K562 (cell line): ENCODE data around the gene NEK1. TPM values are rescaled to one million over a fixed set of nuclear protein-coding genes. Genes with fewer than 3 reads are reported as not detected.

Source experiments
- E2F5 ChIP-seq: sonication (generic); formaldehyde crosslinking; IDR thresholded peaks from 2 replicates; pipeline ENCODE4 v1.8.0; 2022; ENCODE audit warnings: mild to moderate bottlenecking, missing genetic modification reagents
- EWSR1 ChIP-seq: fragments of 450-650 bp; IDR thresholded peaks from 2 replicates; pipeline ENCODE4 v1.6.1; 2018; ENCODE audit warnings: borderline replicate concordance, mild to moderate bottlenecking, low read depth, moderate library complexity; ENCODE audit not compliant: partially characterized antibody
- JUND ChIP-seq, 2 experiments: IDR thresholded peaks; 2 replicates in 1 of 2; 3 replicates in 1 of 2; pipeline ENCODE4 v1.6.1; 2011; ENCODE audit warnings: borderline replicate concordance in 2 of 2, low read depth in 2 of 2, low read length in 2 of 2, improper control_type of control experiment in 1 of 2, missing biosample characterization in 1 of 2, missing genetic modification characterization in 1 of 2, missing genetic modification reagents in 1 of 2
- MITF ChIP-seq: IDR thresholded peaks from 2 replicates; pipeline ENCODE4 v1.6.1; 2014; ENCODE audit warnings: antibody characterized with exemption
- MYNN ChIP-seq, 2 experiments: sonication (generic); formaldehyde crosslinking in 1 of 2; IDR thresholded peaks; 2 replicates each; pipeline versions ENCODE4 v1.5.0 to v1.6.1; 2016 to 2020; ENCODE audit warnings: antibody characterized with exemption in 1 of 2, missing genetic modification reagents in 1 of 2
- PREB ChIP-seq: sonication (generic); formaldehyde crosslinking; IDR thresholded peaks from 2 replicates; pipeline ENCODE4 v1.8.1; 2023; ENCODE audit warnings: mild to moderate bottlenecking, missing genetic modification reagents
- SRSF3 ChIP-seq: fragments of 200-400 bp; formaldehyde crosslinking; IDR thresholded peaks from 2 replicates; pipeline ENCODE4 v1.6.1; 2016; ENCODE audit warnings: mild to moderate bottlenecking, low read length, moderate library complexity; ENCODE audit not compliant: insufficient read depth
- TGIF2 ChIP-seq: sonication (generic); formaldehyde crosslinking; IDR thresholded peaks from 2 replicates; pipeline ENCODE4 v1.8.1; 2022; ENCODE audit warnings: mild to moderate bottlenecking, missing genetic modification reagents, moderate library complexity
- XRCC4 ChIP-seq: IDR thresholded peaks from one replicate; pipeline ENCODE4 v1.6.1; 2011; ENCODE audit not compliant: insufficient read depth, insufficient read length; ENCODE audit errors: extremely low read depth
- ZBTB40 ChIP-seq, 2 experiments: fragments of 450-650 bp in 1 of 2; sonication (generic) in 1 of 2; formaldehyde crosslinking in 1 of 2; IDR thresholded peaks; 2 replicates each; pipeline versions ENCODE4 v1.7.1 to v1.9.0; 2016 to 2022; ENCODE audit warnings: inconsistent platforms in 1 of 2, mild to moderate bottlenecking in 1 of 2, missing genetic modification reagents in 1 of 2
- ZNF146 ChIP-seq: IDR thresholded peaks from one replicate; pipeline ENCODE4 v1.6.1; 2018; ENCODE audit warnings: missing compliant biosample characterization; ENCODE audit not compliant: unreplicated experiment
- ZNF586 ChIP-seq: fragments of 450-650 bp; formaldehyde crosslinking; conservative IDR thresholded peaks from 2 replicates; pipeline ENCODE4 v1.4.0; 2020; ENCODE audit warnings: mild to moderate bottlenecking, moderate library complexity
- polyA plus RNA-seq, 8 experiments: library from polyadenylated mRNA; depleted of rRNA in 4 of 8; stranded (reverse) in 5 of 8; unstranded in 3 of 8; fragments of >200 nt; fragmentation: Nextera tagmentation in 2 of 8; fragmentation: Illumina TruSeq in 1 of 8; extraction: Ambion mirVana in 2 of 8; extraction: Trizol in 1 of 8; gene quantifications; 2 replicates each; pipeline versions ENCODE4 v1.2.1 to v1.2.3, GENCODE V29; 2011 to 2014; ENCODE audit warnings: inconsistent platforms in 1 of 8, missing spikeins in 1 of 8
- total RNA-seq, 7 experiments: library from RNA; depleted of rRNA in 6 of 7; stranded (reverse); fragments of >200 nt in 6 of 7; fragmentation: Illumina TruSeq in 2 of 7; extraction: Trizol in 2 of 7; gene quantifications; 2 replicates each; pipeline versions ENCODE4 v1.2.1 to v1.2.3, GENCODE V29; 2011 to 2021; ENCODE audit warnings: low replicate concordance in 1 of 7

Gene NEK1
- total and polyA plus RNA-seq, 9 of the 15 experiments (the other 6 are each of a cell fraction or from before 2014, with no cell fraction given): 6.2 to 15.7 (median 10.3) TPM

GRCh38 chr4:169428376-169428775, 184.0 kb downstream of the NEK1 start (continued):
- TF ChIP-seq TGIF2 (CRISPR knock-in tag): no peak
- TF ChIP-seq ZBTB40 (IDR thresholded peaks at IDR 0.05): no peak
- TF ChIP-seq ZBTB40 (CRISPR knock-in tag; IDR thresholded peaks at IDR 0.05): no peak
- TF ChIP-seq JUND (IDR thresholded peaks at IDR 0.05; ENCODE audit: borderline replicate concordance, low read depth, low read length): no peak
- no peak for TF ChIP-seq JUND (tag; IDR thresholded peaks at IDR 0.05; ENCODE audit: borderline replicate concordance, low read depth, low read length)
- TF ChIP-seq MITF: no peak
- TF ChIP-seq EWSR1: no peak
- TF ChIP-seq SRSF3: no peak
- no peak for TF ChIP-seq MYNN (IDR thresholded peaks at IDR 0.05)
- no peak for TF ChIP-seq MYNN (CRISPR knock-in tag; IDR thresholded peaks at IDR 0.05)
- TF ChIP-seq ZNF586 (CRISPR knock-in tag): no peak
- no peak for TF ChIP-seq ZNF146
- no peak for TF ChIP-seq XRCC4
- TF ChIP-seq E2F5: no peak
- no peak for TF ChIP-seq PREB (CRISPR knock-in tag)
